ENCODE measurements around the gene ATP9B. TPM values are rescaled to one million over a fixed set of nuclear protein-coding genes. Genes with fewer than 3 reads are reported as not detected.
A peak's percentile ranks its signal among the peaks of the same experiment; 100 is the strongest.

The ATP9B gene
- total and polyA plus RNA-seq, 4 donors, result 12.6 to 77.0 (median 29.9) TPM

- Histone ChIP-seq H3K36me3 (ENCODE audit: control insufficient read depth in 4 of 4, insufficient read depth in 4 of 4, low read length in 4 of 4) (peaks cover 0 to 22% (median 4%) of the 10 kb centered on the region in 4 donors), H3K4me3 (no peak overlapping the region), H3K27me3 (ENCODE audit: control insufficient read depth in 3 of 3, insufficient read depth in 3 of 3, low read length in 2 of 3) (no peaks in the 10 kb centered on the region), H3K4me1 (ENCODE audit: control insufficient read depth in 5 of 5, insufficient read depth in 5 of 5, low read length in 5 of 5) (peaks cover 0 to 7% (median 0%) of the 10 kb centered on the region in 5 donors), H3K27ac (ENCODE audit: low read depth in 1 of 2, low read length in 1 of 2) (no peak overlapping the region), H3K9ac (ENCODE audit: insufficient read depth in 1 of 2, low read length in 2 of 2) (no peak overlapping the region), H3K9me3 (ENCODE audit: control insufficient read depth in 4 of 4, insufficient read depth in 3 of 4, low read length in 3 of 4) (no peaks in the 10 kb centered on the region)
- WGBS, 2 donors, result 91 to 93% methylated on average over 16 of the region's 16 CpGs
- DNase-seq (peak in 1 of 3 donors; percentile 24), ATAC-seq (ENCODE audit: insufficient read depth, low FRiP score) (no peak)
- no peak for TF ChIP-seq CTCF (IDR thresholded peaks at IDR 0.05; ENCODE audit: control extremely low read depth, extremely low read depth)
These were observed 343.8 kb downstream of the ATP9B start for GRCh38 chr18:79413025-79413424.

GRCh38 chr18:79413426-79413825, 344.2 kb downstream of the ATP9B start:
- peaks cover 0 to 7% (median 0%) of the 10 kb centered on the region in 5 donors for H3K4me1 ChIP-seq (ENCODE audit: control insufficient read depth in 5 of 5, insufficient read depth in 5 of 5, low read length in 5 of 5)
- WGBS, 2 donors, result 95 to 97% methylated on average over 16 of the region's 16 CpGs
- no peaks in the 10 kb centered on the region for H3K9me3 ChIP-seq (ENCODE audit: control insufficient read depth in 4 of 4, insufficient read depth in 3 of 4, low read length in 3 of 4)
- DNase-seq (no peak), ATAC-seq (ENCODE audit: insufficient read depth, low FRiP score) (no peak)
- H3K27ac ChIP-seq (ENCODE audit: low read depth in 1 of 2, low read length in 1 of 2), result no peak overlapping the region
- no peaks in the 10 kb centered on the region for H3K27me3 ChIP-seq (ENCODE audit: control insufficient read depth in 3 of 3, insufficient read depth in 3 of 3, low read length in 2 of 3)
- no peak for TF ChIP-seq CTCF (IDR thresholded peaks at IDR 0.05; ENCODE audit: control extremely low read depth, extremely low read depth)
- H3K9ac ChIP-seq (ENCODE audit: insufficient read depth in 1 of 2, low read length in 2 of 2), result no peak overlapping the region
- H3K36me3 ChIP-seq (ENCODE audit: control insufficient read depth in 4 of 4, insufficient read depth in 4 of 4, low read length in 4 of 4), result peaks cover 0 to 25% (median 4%) of the 10 kb centered on the region in 4 donors
- no peak overlapping the region for H3K4me3 ChIP-seq

GRCh38 chr18:79413901-79414300, 344.7 kb downstream of the ATP9B start:
- peak in 1 of 3 donors; percentile 29 for DNase-seq
- Histone ChIP-seq H3K27me3 (ENCODE audit: control insufficient read depth in 3 of 3, insufficient read depth in 3 of 3, low read length in 2 of 3) (no peaks in the 10 kb centered on the region), H3K36me3 (ENCODE audit: control insufficient read depth in 4 of 4, insufficient read depth in 4 of 4, low read length in 4 of 4) (peaks cover 0 to 25% (median 4%) of the 10 kb centered on the region in 4 donors), H3K9ac (ENCODE audit: insufficient read depth in 1 of 2, low read length in 2 of 2) (no peak overlapping the region), H3K4me3 (no peak overlapping the region), H3K4me1 (ENCODE audit: control insufficient read depth in 5 of 5, insufficient read depth in 5 of 5, low read length in 5 of 5) (peaks cover 0 to 7% (median 0%) of the 10 kb centered on the region in 5 donors), H3K27ac (ENCODE audit: low read depth in 1 of 2, low read length in 1 of 2) (no peak overlapping the region), H3K9me3 (ENCODE audit: control insufficient read depth in 4 of 4, insufficient read depth in 3 of 4, low read length in 3 of 4) (no peaks in the 10 kb centered on the region)
- no peak for TF ChIP-seq CTCF (IDR thresholded peaks at IDR 0.05; ENCODE audit: control extremely low read depth, extremely low read depth)
- 61 to 64% methylated on average over 9 of the region's 9 CpGs for WGBS, 2 donors
- ATAC-seq (ENCODE audit: insufficient read depth, low FRiP score), result no peak

Data from lung (tissue), 12 donors.